Measurements from ENCODE around the gene TMED3. TPM values are rescaled to one million over a fixed set of nuclear protein-coding genes. Genes with fewer than 3 reads are reported as not detected.
A peak's percentile ranks its signal among the peaks of the same experiment; 100 is the strongest.

TMED3 gene
- total and polyA plus RNA-seq, 2 donors from 2014 or later: 40.5 to 105 TPM

- FAIRE-seq: no peak
- Histone ChIP-seq H3K4me3 (ENCODE audit: low read length in 3 of 3) (no peak overlapping the region), H3K27ac (ENCODE audit: low read depth in 2 of 2, low read length in 2 of 2) (no peak overlapping the region), H3K36me3 (ENCODE audit: control insufficient read depth in 2 of 3, insufficient read depth in 3 of 3, low read length in 3 of 3) (peaks cover 0 to 4% (median 0%) of the 10 kb centered on the region in 3 donors), H3K9ac (ENCODE audit: low read length in 3 of 3) (no peak overlapping the region), H3K27me3 (ENCODE audit: control insufficient read depth, insufficient read depth, low read length) (peaks cover 3% of the 10 kb centered on the region), H3K9me3 (ENCODE audit: control insufficient read depth in 2 of 3, insufficient read depth in 1 of 3, low read length in 3 of 3) (no peaks in the 10 kb centered on the region), H3K4me1 (ENCODE audit: control insufficient read depth in 2 of 3, insufficient read depth in 2 of 3, low read depth in 1 of 3, low read length in 3 of 3) (peaks cover 0 to 9% (median 0%) of the 10 kb centered on the region in 3 donors)
- DNase-seq: no peak
- intact Hi-C loops (cut with DNase I): no loop called here
- TF ChIP-seq CTCF (IDR thresholded peaks at IDR 0.05; ENCODE audit: borderline replicate concordance, extremely low read depth, insufficient read depth): no peak
Measured at GRCh38 chr15:79308874-79309273, 2.0 kb upstream of the TMED3 start.

GRCh38 chr15:79310612-79310984 is 314 bp upstream of the TMED3 start:
- intact Hi-C loops (cut with DNase I): no loop called here
- Histone ChIP-seq H3K27me3 (ENCODE audit: control insufficient read depth, insufficient read depth, low read length) (peaks cover 1% of the 10 kb centered on the region), H3K4me1 (ENCODE audit: control insufficient read depth in 2 of 3, insufficient read depth in 2 of 3, low read depth in 1 of 3, low read length in 3 of 3) (peaks cover 0 to 9% (median 0%) of the 10 kb centered on the region in 3 donors), H3K9ac (ENCODE audit: low read length in 3 of 3) (no peak overlapping the region), H3K36me3 (ENCODE audit: control insufficient read depth in 2 of 3, insufficient read depth in 3 of 3, low read length in 3 of 3) (peaks cover 4 to 9% (median 9%) of the 10 kb centered on the region in 3 donors), H3K27ac (ENCODE audit: low read depth in 2 of 2, low read length in 2 of 2) (no peak overlapping the region), H3K9me3 (ENCODE audit: control insufficient read depth in 2 of 3, insufficient read depth in 1 of 3, low read length in 3 of 3) (no peaks in the 10 kb centered on the region), H3K4me3 (ENCODE audit: low read length in 3 of 3) (peak overlapping the region in 2 of 3 donors; percentile 31 to 46)
- FAIRE-seq (no peak), DNase-seq (peak in 1 of 5 donors; percentile 62)
- TF ChIP-seq CTCF (IDR thresholded peaks at IDR 0.05; ENCODE audit: borderline replicate concordance, extremely low read depth, insufficient read depth): no peak

- Histone ChIP-seq H3K4me3 (ENCODE audit: low read length in 3 of 3) (peak overlapping the region; percentile 64 to 77 (median 75)), H3K9me3 (ENCODE audit: control insufficient read depth in 2 of 3, insufficient read depth in 1 of 3, low read length in 3 of 3) (no peaks in the 10 kb centered on the region), H3K9ac (ENCODE audit: low read length in 3 of 3) (peak overlapping the region in 1 of 3 donors; percentile 34), H3K4me1 (ENCODE audit: control insufficient read depth in 2 of 3, insufficient read depth in 2 of 3, low read depth in 1 of 3, low read length in 3 of 3) (peaks cover 0 to 9% (median 0%) of the 10 kb centered on the region in 3 donors), H3K27me3 (ENCODE audit: control insufficient read depth, insufficient read depth, low read length) (no peaks in the 10 kb centered on the region), H3K27ac (ENCODE audit: low read depth in 2 of 2, low read length in 2 of 2) (no peak overlapping the region), H3K36me3 (ENCODE audit: control insufficient read depth in 2 of 3, insufficient read depth in 3 of 3, low read length in 3 of 3) (peaks cover 7 to 12% (median 9%) of the 10 kb centered on the region in 3 donors)
- no peak for TF ChIP-seq CTCF (IDR thresholded peaks at IDR 0.05; ENCODE audit: borderline replicate concordance, extremely low read depth, insufficient read depth)
- DNase-seq (no peak), FAIRE-seq (no peak)
- intact Hi-C loops (cut with DNase I): no loop called here
Measured at GRCh38 chr15:79311901-79312553, 1.1 kb downstream of the TMED3 start.

Measured in kidney (tissue), 14 donors.